Ascending aorta (tissue), 2 donors: ENCODE data around the gene SRL. TPM values are rescaled to one million over a fixed set of nuclear protein-coding genes. Genes with fewer than 3 reads are reported as not detected.

Source experiments
- DNase-seq, 2 donors: peaks; one replicate each; pipeline ENCODE4 v3.0.0-alpha.2; 2019; ENCODE audit warnings: low spot score in 2 of 2
- H3K27ac ChIP-seq, 2 donors: fragments of 200-600 bp; sonication (generic); one replicate each; pipeline ENCODE4 v1.5.1; 2016 to 2017; ENCODE audit warnings: mild to moderate bottlenecking in 1 of 2
- H3K27me3 ChIP-seq: fragments of 200-600 bp; sonication (generic); one replicate; pipeline ENCODE4 v1.5.1; 2017
- H3K36me3 ChIP-seq, 2 donors: fragments of 200-600 bp; sonication (generic); one replicate each; pipeline ENCODE4 v1.5.1; 2016
- H3K4me1 ChIP-seq, 2 donors: fragments of 200-600 bp; sonication (generic); one replicate each; pipeline ENCODE4 v1.5.1; 2016 to 2017; ENCODE audit warnings: mild to moderate bottlenecking in 1 of 2
- H3K4me3 ChIP-seq, 2 donors: fragments of 200-600 bp; sonication (generic); one replicate each; pipeline ENCODE4 v1.5.1; 2016 to 2017; ENCODE audit warnings: mild to moderate bottlenecking in 1 of 2
- H3K9me3 ChIP-seq, 2 donors: fragments of 200-600 bp; sonication (generic); one replicate each; pipeline ENCODE4 v1.5.1; 2016
- CTCF ChIP-seq, 3 experiments: fragments of 200-600 bp in 2 of 3; fragments of 450-650 bp in 1 of 3; sonication (generic) in 2 of 3; IDR thresholded peaks; one replicate each; pipeline ENCODE4 v1.5.1; 2016 to 2019; ENCODE audit warnings: antibody characterized with exemption in 3 of 3, mild to moderate bottlenecking in 1 of 3, moderate library complexity in 1 of 3
- intact Hi-C: fragments of 100-400 bp; cut with DNase I; formaldehyde crosslinking; loops from one replicate; pipeline ENCODE4 v1.15.1; 2023
- total RNA-seq: library from RNA; depleted of rRNA; stranded (reverse); fragments of >200 nt; gene quantifications from one replicate; pipeline ENCODE4 v1.1.0, GENCODE V29; 2016

SRL gene
- total RNA-seq, 1 donor from 2014 or later, result 15.6 TPM

GRCh38 chr16:4220358-4220757, 21.5 kb downstream of the SRL start:
- Histone ChIP-seq H3K36me3 (no peaks in the 10 kb centered on the region), H3K4me1 (peaks cover 0 to 6% of the 10 kb centered on the region in 2 donors), H3K27ac (no peak overlapping the region), H3K4me3 (no peak overlapping the region), H3K9me3 (no peaks in the 10 kb centered on the region), H3K27me3 (no peaks in the 10 kb centered on the region)
- DNase-seq, result no peak
- no peak for TF ChIP-seq CTCF (IDR thresholded peaks at IDR 0.05)
- intact Hi-C loops, result no loop called here

- Histone ChIP-seq H3K27me3 (no peaks in the 10 kb centered on the region), H3K9me3 (no peaks in the 10 kb centered on the region), H3K36me3 (no peaks in the 10 kb centered on the region), H3K27ac (peak overlapping the region in 1 of 2 donors; percentile 52), H3K4me1 (peaks cover 12 to 28% of the 10 kb centered on the region in 2 donors), H3K4me3 (no peak overlapping the region)
- DNase-seq, result no peak
- intact Hi-C loops, result no loop called here
- TF ChIP-seq CTCF (IDR thresholded peaks at IDR 0.05), result no peak
Observed at GRCh38 chr16:4218202-4218601, 23.7 kb downstream of the SRL start.

GRCh38 chr16:4217204-4218131, 24.4 kb downstream of the SRL start:
- no peak for TF ChIP-seq CTCF (IDR thresholded peaks at IDR 0.05)
- Histone ChIP-seq H3K4me1 (peaks cover 12 to 35% of the 10 kb centered on the region in 2 donors), H3K36me3 (no peaks in the 10 kb centered on the region), H3K27ac (peak overlapping the region; percentile 3 to 52), H3K9me3 (no peaks in the 10 kb centered on the region), H3K4me3 (no peak overlapping the region), H3K27me3 (no peaks in the 10 kb centered on the region)
- intact Hi-C loops, result no loop called here
- DNase-seq, result no peak

- TF ChIP-seq CTCF (IDR thresholded peaks at IDR 0.05), result no peak
- H3K27me3 ChIP-seq, result no peaks in the 10 kb centered on the region
- H3K9me3 ChIP-seq, result no peaks in the 10 kb centered on the region
- H3K4me3 ChIP-seq, result no peak overlapping the region
- no peaks in the 10 kb centered on the region for H3K36me3 ChIP-seq
- H3K27ac ChIP-seq, result peak overlapping the region in 1 of 2 donors; percentile 3
- DNase-seq, result no peak
- intact Hi-C loops, result no loop called here
- H3K4me1 ChIP-seq, result peaks cover 12 to 42% of the 10 kb centered on the region in 2 donors
Observed at GRCh38 chr16:4216596-4216995, 25.3 kb downstream of the SRL start.

GRCh38 chr16:4215106-4215505, 26.8 kb downstream of the SRL start:
- Histone ChIP-seq H3K27me3 (no peaks in the 10 kb centered on the region), H3K27ac (peak overlapping the region; percentile 1 to 93), H3K9me3 (no peaks in the 10 kb centered on the region), H3K4me3 (no peak overlapping the region), H3K4me1 (peaks cover 12 to 42% of the 10 kb centered on the region in 2 donors), H3K36me3 (no peaks in the 10 kb centered on the region)
- TF ChIP-seq CTCF (IDR thresholded peaks at IDR 0.05), result no peak
- intact Hi-C loops, result no loop called here
- no peak for DNase-seq
